Ascending aorta (tissue), 2 donors: Measurements from ENCODE around the gene TMEM178B. TPM values are rescaled to one million over a fixed set of nuclear protein-coding genes. Genes with fewer than 3 reads are reported as not detected.

Experiments used
- DNase-seq, 2 donors: peaks; one replicate each; pipeline ENCODE4 v3.0.0-alpha.2; 2019; ENCODE audit warnings: low spot score in 2 of 2
- H3K27ac ChIP-seq, 2 donors: fragments of 200-600 bp; sonication (generic); one replicate each; pipeline ENCODE4 v1.5.1; 2016 to 2017; ENCODE audit warnings: mild to moderate bottlenecking in 1 of 2
- H3K27me3 ChIP-seq: fragments of 200-600 bp; sonication (generic); one replicate; pipeline ENCODE4 v1.5.1; 2017
- H3K36me3 ChIP-seq, 2 donors: fragments of 200-600 bp; sonication (generic); one replicate each; pipeline ENCODE4 v1.5.1; 2016
- H3K4me1 ChIP-seq, 2 donors: fragments of 200-600 bp; sonication (generic); one replicate each; pipeline ENCODE4 v1.5.1; 2016 to 2017; ENCODE audit warnings: mild to moderate bottlenecking in 1 of 2
- H3K4me3 ChIP-seq, 2 donors: fragments of 200-600 bp; sonication (generic); one replicate each; pipeline ENCODE4 v1.5.1; 2016 to 2017; ENCODE audit warnings: mild to moderate bottlenecking in 1 of 2
- H3K9me3 ChIP-seq, 2 donors: fragments of 200-600 bp; sonication (generic); one replicate each; pipeline ENCODE4 v1.5.1; 2016
- intact Hi-C: fragments of 100-400 bp; cut with DNase I; formaldehyde crosslinking; loops from one replicate; pipeline ENCODE4 v1.15.1; 2023
- total RNA-seq: library from RNA; depleted of rRNA; stranded (reverse); fragments of >200 nt; gene quantifications from one replicate; pipeline ENCODE4 v1.1.0, GENCODE V29; 2016
- TF ChIP-seq, protein P1 (sequence below), 3 experiments: fragments of 200-600 bp in 2 of 3; fragments of 450-650 bp in 1 of 3; sonication (generic) in 2 of 3; IDR thresholded peaks; one replicate each; pipeline ENCODE4 v1.5.1; 2016 to 2019; ENCODE audit warnings: antibody characterized with exemption in 3 of 3, mild to moderate bottlenecking in 1 of 3, moderate library complexity in 1 of 3

The TMEM178B gene
- total RNA-seq, 1 donor from 2014 or later: 1.9 TPM

- H3K9me3 ChIP-seq: no peaks in the 10 kb centered on the region
- H3K4me3 ChIP-seq: no peak overlapping the region
- intact Hi-C loops: no loop called here
- no peaks in the 10 kb centered on the region for H3K36me3 ChIP-seq
- DNase-seq: no peak
- no peaks in the 10 kb centered on the region for H3K4me1 ChIP-seq
- TF ChIP-seq, protein P1, sequence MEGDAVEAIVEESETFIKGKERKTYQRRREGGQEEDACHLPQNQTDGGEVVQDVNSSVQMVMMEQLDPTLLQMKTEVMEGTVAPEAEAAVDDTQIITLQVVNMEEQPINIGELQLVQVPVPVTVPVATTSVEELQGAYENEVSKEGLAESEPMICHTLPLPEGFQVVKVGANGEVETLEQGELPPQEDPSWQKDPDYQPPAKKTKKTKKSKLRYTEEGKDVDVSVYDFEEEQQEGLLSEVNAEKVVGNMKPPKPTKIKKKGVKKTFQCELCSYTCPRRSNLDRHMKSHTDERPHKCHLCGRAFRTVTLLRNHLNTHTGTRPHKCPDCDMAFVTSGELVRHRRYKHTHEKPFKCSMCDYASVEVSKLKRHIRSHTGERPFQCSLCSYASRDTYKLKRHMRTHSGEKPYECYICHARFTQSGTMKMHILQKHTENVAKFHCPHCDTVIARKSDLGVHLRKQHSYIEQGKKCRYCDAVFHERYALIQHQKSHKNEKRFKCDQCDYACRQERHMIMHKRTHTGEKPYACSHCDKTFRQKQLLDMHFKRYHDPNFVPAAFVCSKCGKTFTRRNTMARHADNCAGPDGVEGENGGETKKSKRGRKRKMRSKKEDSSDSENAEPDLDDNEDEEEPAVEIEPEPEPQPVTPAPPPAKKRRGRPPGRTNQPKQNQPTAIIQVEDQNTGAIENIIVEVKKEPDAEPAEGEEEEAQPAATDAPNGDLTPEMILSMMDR (IDR thresholded peaks at IDR 0.05): no peak
- no peak overlapping the region for H3K27ac ChIP-seq
- no peaks in the 10 kb centered on the region for H3K27me3 ChIP-seq
These were observed 207.4 kb downstream of the TMEM178B start for GRCh38 chr7:141281311-141281710.

- TF ChIP-seq, protein P1 (IDR thresholded peaks at IDR 0.05): no peak
- no peaks in the 10 kb centered on the region for H3K36me3 ChIP-seq
- H3K4me1 ChIP-seq: no peaks in the 10 kb centered on the region
- no peak overlapping the region for H3K27ac ChIP-seq
- no peak overlapping the region for H3K4me3 ChIP-seq
- intact Hi-C loops: no loop called here
- H3K27me3 ChIP-seq: no peaks in the 10 kb centered on the region
- no peak for DNase-seq
- H3K9me3 ChIP-seq: no peaks in the 10 kb centered on the region
These were observed 212.7 kb downstream of the TMEM178B start for GRCh38 chr7:141286522-141286921.

DNA sequence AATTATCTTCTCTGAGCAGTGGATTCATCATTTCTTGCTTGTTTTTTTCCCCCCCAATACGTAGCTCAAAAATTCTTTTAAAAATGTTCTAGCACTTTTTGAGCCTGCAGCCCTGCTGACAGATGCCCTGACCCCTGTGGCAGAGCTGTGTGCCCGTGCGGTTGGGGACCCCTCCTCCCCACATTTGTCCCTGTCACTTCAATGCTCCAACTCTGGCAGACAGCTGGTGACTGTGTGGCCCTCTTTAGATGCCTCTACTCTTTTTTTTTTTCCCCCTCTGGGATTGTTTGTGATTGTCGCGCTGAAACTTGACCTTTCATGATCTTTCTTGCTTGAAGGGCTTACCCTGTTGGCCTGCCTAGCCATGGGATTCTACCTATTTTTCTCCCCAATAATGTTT, 214.1 kb downstream of the TMEM178B start:
- TF ChIP-seq, protein P1 (IDR thresholded peaks at IDR 0.05): no peak
- no peak for DNase-seq
- Histone ChIP-seq H3K9me3 (no peaks in the 10 kb centered on the region), H3K36me3 (no peaks in the 10 kb centered on the region), H3K4me1 (no peaks in the 10 kb centered on the region), H3K27me3 (no peaks in the 10 kb centered on the region), H3K27ac (no peak overlapping the region), H3K4me3 (no peak overlapping the region)
- intact Hi-C loops: no loop called here

DNA sequence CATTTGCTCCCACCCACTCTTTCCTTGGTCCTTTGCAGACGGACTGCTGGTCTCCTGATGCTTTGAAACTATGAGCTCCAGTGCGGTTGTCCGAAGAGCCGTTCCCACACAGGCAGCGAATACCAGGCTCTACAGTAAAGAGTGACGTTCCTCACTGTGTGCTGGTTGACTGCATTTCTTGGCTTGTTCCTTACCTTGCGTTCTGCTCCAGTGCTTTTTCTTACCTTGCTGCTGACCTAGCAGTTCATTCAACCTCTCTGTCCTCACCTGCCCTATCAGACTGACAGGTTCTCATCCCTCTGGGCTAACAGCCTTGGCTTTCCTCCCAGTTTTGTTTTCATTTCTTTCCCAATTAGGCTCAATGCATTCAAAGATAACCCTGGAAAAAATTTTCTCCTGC, 214.8 kb downstream of the TMEM178B start:
- intact Hi-C loops: no loop called here

GRCh38 chr7:141290365-141290764, 216.5 kb downstream of the TMEM178B start:
- H3K9me3 ChIP-seq: no peaks in the 10 kb centered on the region
- no peaks in the 10 kb centered on the region for H3K36me3 ChIP-seq
- no peak overlapping the region for H3K4me3 ChIP-seq
- H3K27ac ChIP-seq: no peak overlapping the region
- TF ChIP-seq, protein P1 (IDR thresholded peaks at IDR 0.05): no peak
- DNase-seq: no peak
- H3K4me1 ChIP-seq: no peaks in the 10 kb centered on the region
- intact Hi-C loops: no loop called here
- no peaks in the 10 kb centered on the region for H3K27me3 ChIP-seq

More for the DNA sequence above, 214.8 kb downstream of the TMEM178B start:
- no peak for DNase-seq
- no peaks in the 10 kb centered on the region for H3K9me3 ChIP-seq
- H3K27me3 ChIP-seq: no peaks in the 10 kb centered on the region
- no peaks in the 10 kb centered on the region for H3K4me1 ChIP-seq
- no peak overlapping the region for H3K4me3 ChIP-seq
- H3K36me3 ChIP-seq: no peaks in the 10 kb centered on the region
- TF ChIP-seq, protein P1 (IDR thresholded peaks at IDR 0.05): no peak
- H3K27ac ChIP-seq: no peak overlapping the region

GRCh38 chr7:141290973-141291372, 217.1 kb downstream of the TMEM178B start:
- Histone ChIP-seq H3K4me1 (no peaks in the 10 kb centered on the region), H3K27ac (no peak overlapping the region), H3K9me3 (no peaks in the 10 kb centered on the region), H3K4me3 (no peak overlapping the region), H3K27me3 (no peaks in the 10 kb centered on the region), H3K36me3 (no peaks in the 10 kb centered on the region)
- TF ChIP-seq, protein P1 (IDR thresholded peaks at IDR 0.05): no peak
- intact Hi-C loops: no loop called here
- no peak for DNase-seq
